Mammary epithelial cell (primary cell): Measurements from ENCODE around the gene FMO5.

Source experiments
- CTCF ChIP-seq, 2 donors: IDR thresholded peaks in 1 of 2; conservative IDR thresholded peaks in 1 of 2; 2 replicates each; pipeline ENCODE4 v1.5.1; 2011 to 2012; ENCODE audit warnings: inconsistent platforms in 2 of 2, low read length in 2 of 2, mild to moderate bottlenecking in 2 of 2, control low read depth in 1 of 2, low read depth in 1 of 2; ENCODE audit not compliant: insufficient read depth in 1 of 2; ENCODE audit errors: extremely low read depth in 1 of 2
- EZH2 ChIP-seq: IDR thresholded peaks from 2 replicates; pipeline ENCODE4 v1.6.1; 2012; ENCODE audit warnings: low read length, inconsistent platforms, borderline replicate concordance

GRCh38 chr1:147156642-147157041, 68.5 kb downstream of the FMO5 start:
- TF ChIP-seq CTCF (conservative IDR thresholded peaks at IDR 0.05 in 1 of 2, IDR thresholded peaks at IDR 0.05 in 1 of 2; ENCODE audit: extremely low read depth in 1 of 2, insufficient read depth in 1 of 2, low read depth in 1 of 2, low read length in 2 of 2) (no peak), EZH2 (no peak)
